AG08396 (cell line): Measurements from ENCODE around the gene NT5DC3.
A peak's percentile ranks its signal among the peaks of the same experiment; 100 is the strongest.
"Not testable (repeated sequence)": the region's sequence is repeated elsewhere in the genome, so short reads cannot be mapped to it uniquely, and the experiment has no call there.

Experiments used
- DNase-seq: peaks from one replicate; pipeline ENCODE4 v3.0.0; 2012; ENCODE audit warnings: low spot score, mixed read lengths

The NT5DC3 gene

GRCh38 chr12:103855896-103856657 lies 15.0 kb upstream of the NT5DC3 start:
- no peak for DNase-seq

GRCh38 chr12:103855036-103855712 lies 14.1 kb upstream of the NT5DC3 start:
- no peak for DNase-seq

GRCh38 chr12:103854372-103854973 lies 13.4 kb upstream of the NT5DC3 start:
- no peak for DNase-seq

- DNase-seq, result no peak
Measured at GRCh38 chr12:103852498-103852997, 11.5 kb upstream of the NT5DC3 start.

- DNase-seq, result no peak
Measured at GRCh38 chr12:103851127-103851526, 10.1 kb upstream of the NT5DC3 start.

- DNase-seq, result no peak
Measured at GRCh38 chr12:103850429-103850828, 9.4 kb upstream of the NT5DC3 start.

GRCh38 chr12:103848917-103849491 lies 8.0 kb upstream of the NT5DC3 start:
- no peak for DNase-seq

- no peak for DNase-seq
Measured at GRCh38 chr12:103848143-103848542, 7.1 kb upstream of the NT5DC3 start.

- DNase-seq, result no peak
Measured at GRCh38 chr12:103846415-103846814, 5.4 kb upstream of the NT5DC3 start.

- DNase-seq, result no peak
Measured at GRCh38 chr12:103844305-103844704, 3.3 kb upstream of the NT5DC3 start.

- peak; percentile 45 for DNase-seq
Measured at GRCh38 chr12:103841690-103842584, 903 bp upstream of the NT5DC3 start.

GRCh38 chr12:103840462-103840875 lies 565 bp downstream of the NT5DC3 start:
- peak; percentile 50 for DNase-seq

GRCh38 chr12:103839609-103840461 lies 1.2 kb downstream of the NT5DC3 start:
- no peak for DNase-seq

- DNase-seq, result no peak
Measured at GRCh38 chr12:103839103-103839502, 1.9 kb downstream of the NT5DC3 start.

- DNase-seq, result no peak
Measured at GRCh38 chr12:103838254-103838914, 2.6 kb downstream of the NT5DC3 start.

GRCh38 chr12:103836345-103836744 lies 4.7 kb downstream of the NT5DC3 start:
- DNase-seq, result no peak

- not testable (repeated sequence) for DNase-seq
Measured at GRCh38 chr12:103835747-103836335, 5.2 kb downstream of the NT5DC3 start.

GRCh38 chr12:103834942-103835341 lies 6.1 kb downstream of the NT5DC3 start:
- DNase-seq, result no peak

GRCh38 chr12:103833891-103834290 lies 7.1 kb downstream of the NT5DC3 start:
- no peak for DNase-seq
